Fibroblast of the aortic adventitia (primary cell): Measurements from ENCODE around the gene TBX1. TPM values are rescaled to one million over a fixed set of nuclear protein-coding genes. Genes with fewer than 3 reads are reported as not detected.

ENCODE experiments used
- DNase-seq: peaks from one replicate; pipeline ENCODE4 v3.0.0-alpha.2; 2010; ENCODE audit warnings: low read depth
- H3K4me3 ChIP-seq: 2 replicates; pipeline ENCODE4 v1.5.1; 2011; ENCODE audit warnings: low read depth, mild to moderate bottlenecking, control low read depth, low read length, moderate library complexity
- total RNA-seq: library from RNA; depleted of rRNA; stranded (reverse); fragments of >200 nt; gene quantifications from 2 replicates; pipeline ENCODE4 v1.2.3, GENCODE V29; 2012; ENCODE audit warnings: low replicate concordance
- TF ChIP-seq, protein P1 (sequence below): IDR thresholded peaks from 2 replicates; pipeline ENCODE4 v1.5.1; 2011; ENCODE audit warnings: mild to moderate bottlenecking, low read length, control low read depth, inconsistent platforms; ENCODE audit not compliant: insufficient read depth

TBX1 gene
- total RNA-seq, 1 donor, result 2.8 TPM

DNA sequence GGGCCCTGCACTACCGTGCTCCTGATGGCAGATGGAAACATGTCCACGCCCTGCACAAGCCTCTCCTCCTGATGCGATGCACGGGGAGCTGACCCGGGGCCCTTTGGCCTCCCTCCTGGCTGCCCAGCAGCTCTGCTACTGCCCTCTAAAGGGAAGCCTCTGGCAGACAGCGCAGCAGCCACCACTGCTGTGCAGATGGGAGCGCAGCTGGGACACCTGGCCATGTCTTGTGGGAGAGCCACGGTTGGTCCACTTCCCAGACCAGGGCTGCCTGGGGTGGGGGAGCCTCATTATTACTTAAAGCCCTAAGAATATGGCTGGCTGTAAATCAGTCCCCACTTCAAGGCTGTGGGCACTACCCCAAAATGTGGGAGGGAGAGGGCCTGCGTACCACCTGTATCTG, 38.3 kb downstream of the TBX1 start:
- no peak for DNase-seq
- TF ChIP-seq, protein P1, sequence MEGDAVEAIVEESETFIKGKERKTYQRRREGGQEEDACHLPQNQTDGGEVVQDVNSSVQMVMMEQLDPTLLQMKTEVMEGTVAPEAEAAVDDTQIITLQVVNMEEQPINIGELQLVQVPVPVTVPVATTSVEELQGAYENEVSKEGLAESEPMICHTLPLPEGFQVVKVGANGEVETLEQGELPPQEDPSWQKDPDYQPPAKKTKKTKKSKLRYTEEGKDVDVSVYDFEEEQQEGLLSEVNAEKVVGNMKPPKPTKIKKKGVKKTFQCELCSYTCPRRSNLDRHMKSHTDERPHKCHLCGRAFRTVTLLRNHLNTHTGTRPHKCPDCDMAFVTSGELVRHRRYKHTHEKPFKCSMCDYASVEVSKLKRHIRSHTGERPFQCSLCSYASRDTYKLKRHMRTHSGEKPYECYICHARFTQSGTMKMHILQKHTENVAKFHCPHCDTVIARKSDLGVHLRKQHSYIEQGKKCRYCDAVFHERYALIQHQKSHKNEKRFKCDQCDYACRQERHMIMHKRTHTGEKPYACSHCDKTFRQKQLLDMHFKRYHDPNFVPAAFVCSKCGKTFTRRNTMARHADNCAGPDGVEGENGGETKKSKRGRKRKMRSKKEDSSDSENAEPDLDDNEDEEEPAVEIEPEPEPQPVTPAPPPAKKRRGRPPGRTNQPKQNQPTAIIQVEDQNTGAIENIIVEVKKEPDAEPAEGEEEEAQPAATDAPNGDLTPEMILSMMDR, result no peak
- H3K4me3 ChIP-seq, result no peak overlapping the region

DNA sequence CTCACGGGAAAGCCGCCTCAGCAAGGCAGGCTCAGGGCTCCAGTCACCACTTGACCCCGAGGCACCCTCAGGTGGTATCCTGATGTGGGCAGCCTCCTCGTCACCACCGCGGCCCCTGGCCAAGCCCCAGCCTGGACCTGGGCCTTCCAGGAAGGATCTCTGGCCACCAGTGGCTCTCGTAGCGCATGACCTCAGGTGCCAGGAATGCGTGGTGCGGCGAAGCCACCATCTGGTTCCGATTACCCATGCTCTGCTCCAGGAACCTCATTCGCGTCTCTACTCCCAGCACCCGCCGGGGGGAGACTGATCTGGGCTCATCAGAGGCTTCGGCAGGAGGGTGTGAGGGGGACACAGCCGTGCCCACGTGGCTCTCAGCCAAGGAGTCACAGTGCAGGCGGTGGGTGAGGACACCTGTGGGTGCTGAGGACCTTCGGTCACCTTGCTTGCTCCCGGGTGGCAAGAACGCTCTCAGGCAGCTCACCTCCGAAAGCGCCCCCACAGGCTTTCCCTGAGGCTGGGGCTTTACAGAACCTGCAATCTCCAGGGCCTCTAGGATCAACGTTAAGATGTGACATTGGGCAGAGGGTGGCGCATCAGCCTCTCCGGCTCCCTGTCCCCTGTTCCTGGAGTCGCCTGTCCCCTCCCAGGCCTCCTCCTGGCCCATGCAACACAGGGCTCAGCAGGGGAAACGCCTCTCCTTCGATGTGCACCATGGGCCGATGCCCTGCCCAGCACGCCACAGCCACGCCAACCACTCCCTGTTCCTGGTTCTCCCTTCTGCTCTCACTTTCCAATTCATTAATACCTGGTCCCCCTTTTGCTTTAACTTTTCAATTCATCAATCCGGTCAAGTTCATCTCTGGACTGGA, 39.0 kb downstream of the TBX1 start:
- peak; percentile 96 for DNase-seq
- H3K4me3 ChIP-seq, result no peak overlapping the region
- TF ChIP-seq, protein P1, result peak; percentile 37

DNA sequence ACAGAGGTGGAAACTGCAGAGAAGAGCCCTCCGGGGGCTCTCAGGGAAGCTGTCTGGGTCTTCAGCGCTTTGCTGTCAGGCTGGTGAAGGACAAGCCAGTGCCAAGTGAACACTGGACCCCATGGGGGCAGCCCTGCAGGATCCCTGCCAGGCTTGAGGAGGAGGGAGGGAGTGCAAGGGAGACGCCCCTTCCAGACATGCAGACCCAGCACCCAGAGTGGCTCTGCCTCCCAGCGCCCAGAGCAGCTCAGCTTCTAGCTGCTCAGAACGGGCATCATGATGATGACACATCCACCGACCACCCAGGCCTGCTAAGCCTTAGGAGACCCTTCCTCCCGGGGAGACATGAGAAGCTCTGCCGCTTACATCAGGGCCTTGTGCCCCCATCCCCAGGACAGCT, 39.7 kb downstream of the TBX1 start:
- no peak for DNase-seq
- TF ChIP-seq, protein P1, result no peak
- H3K4me3 ChIP-seq, result no peak overlapping the region

DNA sequence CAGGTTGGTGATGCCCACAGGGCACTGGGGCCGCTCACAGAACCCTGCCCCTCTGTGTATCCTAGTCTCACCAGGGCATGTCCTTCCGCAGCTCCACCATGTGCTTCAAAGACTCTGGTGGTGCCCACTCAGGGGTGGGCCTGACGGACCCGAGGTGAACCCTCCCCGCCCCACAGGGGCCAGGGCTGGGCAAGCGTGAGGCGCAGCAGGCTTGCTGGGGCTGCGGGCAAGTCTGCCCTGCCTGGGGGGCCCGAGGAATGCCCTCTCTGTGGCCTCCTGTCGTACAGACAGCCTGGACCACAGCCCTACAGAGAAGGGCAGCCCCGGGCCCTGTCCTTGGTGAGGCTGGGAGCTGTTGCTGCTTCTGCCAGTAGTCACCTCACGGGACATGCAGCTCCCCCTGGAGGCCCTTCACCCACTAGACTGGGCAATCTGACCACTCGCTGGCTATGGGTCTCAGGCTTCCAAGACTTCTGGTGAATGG, 40.2 kb downstream of the TBX1 start:
- TF ChIP-seq, protein P1, result peak; percentile 34
- H3K4me3 ChIP-seq, result no peak overlapping the region
- peak; percentile 25 for DNase-seq

DNA sequence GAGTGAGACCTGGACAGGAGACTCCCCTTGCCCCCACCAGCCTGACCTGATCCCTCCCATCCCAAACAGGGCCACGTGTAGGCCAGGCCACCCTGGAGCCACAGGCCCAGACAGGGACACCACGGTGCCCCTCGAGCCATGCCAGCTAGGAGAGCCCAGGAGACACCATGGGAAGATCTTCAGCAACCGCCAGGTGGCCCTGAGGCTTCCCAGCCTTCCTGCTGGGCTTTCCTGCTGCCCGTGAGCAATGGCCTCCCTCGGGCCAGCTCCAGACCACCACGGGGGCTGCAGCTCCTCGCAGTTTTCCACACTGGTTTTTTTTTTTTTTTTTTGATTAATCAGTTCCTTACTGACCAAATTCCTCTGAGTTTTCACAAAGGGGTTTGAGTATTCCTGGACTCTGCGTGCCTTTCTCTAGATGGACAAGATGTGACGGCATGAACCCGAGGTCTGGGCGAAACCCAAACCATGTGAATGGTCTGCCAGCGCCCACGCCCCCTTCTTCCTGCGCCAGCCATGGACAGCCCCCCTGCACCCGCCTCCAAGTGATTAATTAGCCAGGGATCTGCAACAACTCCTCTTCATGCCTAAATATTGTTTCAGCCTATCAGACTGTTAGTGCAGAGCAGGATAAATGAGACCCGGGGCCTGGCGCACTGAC, 40.9 kb downstream of the TBX1 start:
- H3K4me3 ChIP-seq, result no peak overlapping the region
- peak; percentile 85 for DNase-seq
- TF ChIP-seq, protein P1, result no peak

DNA sequence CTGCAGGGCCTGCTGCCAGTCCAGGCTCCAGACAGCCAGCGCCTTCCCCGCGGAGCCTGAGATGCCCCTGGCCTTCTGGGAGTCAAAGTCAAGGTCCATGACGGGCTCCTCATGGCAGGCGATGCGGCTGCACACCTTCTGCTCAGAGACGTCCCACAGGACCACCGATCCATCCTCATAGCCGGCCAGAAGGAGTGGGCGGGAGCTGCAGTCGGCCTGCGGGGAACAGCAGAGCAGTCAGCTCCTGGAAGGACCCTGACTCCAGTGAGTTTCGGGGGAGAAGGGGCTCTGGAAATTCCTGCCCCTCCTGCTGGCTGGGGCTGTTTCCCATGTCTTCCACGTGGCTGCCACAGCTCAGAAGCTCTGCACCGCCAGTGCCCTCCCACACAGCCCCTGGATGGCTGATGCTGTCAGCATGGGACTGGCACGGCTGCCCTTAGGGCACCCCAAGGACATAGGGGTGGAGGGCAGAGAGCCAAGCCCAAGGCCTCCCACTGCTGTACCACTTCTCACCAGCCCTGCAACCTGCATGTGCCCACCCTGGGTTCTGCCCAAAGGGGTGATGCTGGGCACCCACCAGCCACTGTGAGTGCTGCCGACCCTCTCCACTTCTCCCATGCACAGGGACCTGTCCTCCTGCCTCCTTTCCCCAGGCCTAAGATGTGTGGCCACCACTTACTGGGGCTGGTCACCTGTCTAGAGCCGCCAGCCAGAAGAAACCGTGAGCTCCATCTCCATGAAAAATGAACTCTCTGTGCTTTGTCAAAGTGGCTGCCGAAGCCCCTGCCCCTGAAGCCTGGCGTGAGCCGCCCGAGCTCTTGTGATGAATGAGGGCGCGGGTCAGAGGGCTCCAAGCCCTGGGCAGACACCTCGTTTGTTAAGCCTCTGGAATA, 41.7 kb downstream of the TBX1 start:
- DNase-seq, result no peak
- TF ChIP-seq, protein P1, result no peak

More for the DNA sequence above, 41.7 kb downstream of the TBX1 start:
- no peak overlapping the region for H3K4me3 ChIP-seq
